GM21360 (cell line): ENCODE results near the gene DOLK.

Source experiments
- ATAC-seq: cut with Tn5 transposase; IDR thresholded peaks from one replicate; pipeline ENCODE4 v1.9.1; 2021; ENCODE audit warnings: mild to moderate bottlenecking, moderate library complexity; ENCODE audit not compliant: unreplicated experiment

Gene DOLK

DNA sequence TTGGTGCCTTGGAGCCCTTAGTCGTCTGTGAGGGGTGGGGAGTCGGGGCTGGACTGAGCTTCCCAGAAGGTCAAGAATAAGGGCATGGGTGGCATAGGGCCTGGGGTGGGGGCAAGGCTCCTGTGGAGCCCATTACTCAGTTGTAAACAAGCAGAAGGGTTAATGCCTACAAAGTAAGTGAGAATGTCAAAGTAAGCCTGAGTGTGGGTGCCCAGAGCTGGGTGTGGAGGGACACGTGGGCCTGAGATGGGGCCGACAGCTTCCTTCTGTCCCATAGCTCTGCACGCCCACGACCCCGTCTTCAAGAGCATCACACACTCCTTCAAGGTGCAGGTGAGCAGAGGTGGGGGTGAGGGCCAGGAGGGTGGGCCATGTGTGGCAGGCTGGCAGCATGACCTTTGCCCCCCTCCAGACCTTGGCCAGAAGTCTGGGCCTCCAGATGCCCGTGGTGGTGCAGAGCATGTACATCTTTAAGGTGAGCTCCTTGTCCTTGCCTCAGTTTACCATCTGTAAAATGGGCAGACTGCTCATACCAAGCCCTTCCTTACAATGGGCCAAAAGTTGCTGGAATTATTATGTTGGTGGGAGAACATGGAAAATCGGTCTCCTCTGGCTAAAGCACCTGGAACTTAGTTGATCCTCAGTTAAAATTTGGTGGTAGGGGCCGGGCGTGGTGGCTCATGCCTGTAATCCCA is 11.1 kb downstream of the DOLK start:
- ATAC-seq = no peak

DNA sequence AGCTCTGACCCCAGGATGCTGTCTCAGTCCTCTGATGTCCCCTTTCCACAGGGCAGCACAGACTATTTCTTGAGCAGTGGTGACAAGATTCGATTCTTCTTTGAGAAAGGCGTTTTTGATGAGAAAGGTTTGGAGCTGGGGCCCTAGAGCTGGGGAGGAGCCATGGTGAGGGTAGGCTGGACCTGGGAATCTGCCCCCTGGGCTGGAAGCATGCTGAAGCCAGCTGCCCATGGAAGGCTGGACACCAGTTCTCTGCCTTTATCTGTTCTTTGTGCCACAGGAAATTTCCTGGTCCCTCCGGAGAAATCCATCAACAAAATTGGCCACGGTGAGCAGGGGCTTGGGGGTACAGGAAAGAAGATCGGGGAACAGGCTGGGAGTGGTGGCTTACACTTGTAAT is 13.7 kb downstream of the DOLK start:
- no peak for ATAC-seq

DNA sequence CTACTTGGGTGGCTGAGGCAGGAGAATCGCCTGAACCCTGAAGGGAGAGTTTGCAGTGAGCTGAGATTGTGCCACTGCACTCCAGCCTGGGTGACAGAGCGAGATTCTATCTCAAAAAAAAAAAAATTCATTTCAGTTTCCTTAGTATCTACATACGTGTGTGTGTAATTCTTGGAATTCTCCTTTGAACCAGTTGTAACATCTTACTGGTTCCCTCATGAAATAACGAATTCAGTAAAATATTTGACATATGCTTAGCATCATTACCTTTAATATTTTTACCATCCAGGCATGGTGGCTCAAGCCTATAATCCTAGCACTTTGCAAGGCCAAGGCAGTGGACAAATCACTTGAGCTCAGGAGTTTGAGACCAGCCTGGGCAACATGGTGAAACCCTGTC is 17.8 kb downstream of the DOLK start:
- ATAC-seq = no peak

DNA sequence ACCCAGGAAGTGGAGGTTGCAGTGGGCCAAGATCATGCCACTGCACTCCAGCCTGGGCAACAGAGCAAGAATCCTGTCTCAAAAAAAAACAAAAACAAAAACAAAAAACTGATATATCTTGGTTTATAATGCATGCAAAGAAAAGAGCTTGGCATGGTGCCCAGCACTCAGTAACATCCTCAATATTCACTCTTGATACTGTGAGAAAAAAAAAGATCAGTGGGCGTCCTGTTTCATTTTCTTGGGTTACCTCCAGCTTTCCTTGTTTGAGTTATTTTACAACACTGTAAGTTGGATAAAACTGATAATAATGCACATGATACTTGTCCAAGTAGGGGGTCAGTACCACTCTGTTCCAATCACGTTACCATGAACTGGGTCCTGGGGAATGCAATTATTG is 18.8 kb downstream of the DOLK start:
- ATAC-seq = no peak

DNA sequence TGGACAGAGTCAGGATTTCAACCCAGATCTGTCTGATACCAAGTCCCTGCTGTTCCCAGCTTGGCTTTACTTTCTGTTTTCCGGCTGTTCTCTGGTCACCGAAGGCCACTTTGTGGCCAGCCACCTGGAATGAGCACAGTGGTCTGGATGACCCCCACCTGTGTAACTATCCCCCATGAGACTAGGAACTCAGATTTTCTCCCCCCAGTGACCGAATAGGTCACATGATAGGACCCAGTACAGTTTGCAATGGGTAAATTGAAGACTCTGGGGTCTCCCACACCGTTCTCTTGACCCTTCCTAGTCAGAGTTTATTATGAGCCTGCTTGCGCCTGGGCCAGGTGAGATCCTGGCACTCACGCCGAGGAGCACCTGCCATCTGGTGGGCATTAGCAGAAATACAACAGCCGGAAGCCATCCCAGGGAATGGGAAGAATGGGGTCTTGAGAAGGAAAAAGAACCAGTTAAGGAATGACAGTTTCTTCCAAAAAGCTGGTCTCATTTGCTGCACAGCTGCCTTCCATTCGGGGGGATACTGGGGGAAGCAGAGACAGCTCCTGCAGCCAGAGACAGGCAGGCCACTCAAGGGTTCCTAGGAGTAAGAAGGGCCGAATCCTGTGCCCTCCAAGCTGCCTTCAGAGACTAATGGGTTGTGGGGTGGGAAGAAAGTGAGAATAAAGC is 19.5 kb downstream of the DOLK start:
- no peak for ATAC-seq

DNA sequence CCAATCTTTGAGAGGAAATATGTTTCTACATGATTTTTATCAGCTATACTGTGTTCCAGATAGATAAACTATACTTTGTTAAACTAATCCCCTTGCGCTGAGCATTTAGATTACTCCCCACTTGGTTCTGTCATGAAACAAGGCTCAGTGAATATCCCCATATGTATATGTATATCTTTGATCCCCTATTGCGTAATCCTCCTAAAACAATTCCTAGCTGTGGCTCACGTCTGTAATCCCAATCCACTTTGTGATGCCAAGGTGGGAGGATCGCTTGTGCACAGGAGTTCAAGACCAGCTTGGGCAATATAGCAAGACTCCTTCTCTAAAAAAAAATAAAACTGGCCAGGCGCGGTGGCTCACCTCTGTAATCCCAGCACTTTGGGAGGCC is 23.9 kb downstream of the DOLK start:
- ATAC-seq = no peak

DNA sequence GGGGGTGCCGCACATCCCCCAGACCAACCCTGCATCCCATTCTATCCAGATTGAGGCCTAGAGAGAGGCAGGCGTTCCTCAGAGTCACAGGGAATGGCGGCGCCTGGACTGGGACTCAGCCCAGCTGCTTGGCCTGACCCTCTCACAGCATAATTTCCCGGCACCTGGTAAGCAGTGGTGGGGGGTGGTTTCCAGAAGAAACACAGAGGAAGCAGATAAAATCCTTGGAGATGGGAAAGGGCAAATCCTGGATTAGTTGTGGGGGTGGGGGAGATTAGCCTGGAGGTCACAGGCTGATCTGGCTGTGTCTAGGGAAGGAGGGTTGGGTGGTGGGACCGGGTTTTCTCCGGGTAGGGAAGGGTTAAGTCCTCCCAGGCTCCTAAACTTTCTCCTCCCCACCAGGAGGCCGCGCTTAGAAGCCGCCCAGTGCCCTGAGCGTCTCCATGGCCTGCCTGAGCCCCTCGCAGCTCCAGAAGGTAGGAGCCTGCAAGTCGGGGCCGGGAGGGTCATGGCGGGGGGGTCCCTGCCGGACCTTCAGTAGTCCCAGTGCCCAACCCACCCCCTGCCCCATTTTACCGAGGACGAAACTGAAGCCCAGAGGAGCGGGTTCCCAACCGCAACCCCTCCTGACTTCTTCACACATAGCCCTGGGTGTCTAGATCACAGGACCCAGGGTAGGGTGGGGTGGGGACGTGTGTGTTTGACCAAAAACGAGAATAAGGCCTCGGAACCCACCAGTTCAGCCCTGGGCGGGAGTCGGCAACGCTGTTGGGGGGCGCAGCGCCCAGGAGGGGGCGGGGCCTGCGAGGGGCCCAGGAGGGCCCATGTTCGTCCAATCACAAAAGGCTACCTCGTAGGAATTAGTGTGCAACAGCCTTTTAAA is 25.3 kb downstream of the DOLK start:
- ATAC-seq = no peak

DNA sequence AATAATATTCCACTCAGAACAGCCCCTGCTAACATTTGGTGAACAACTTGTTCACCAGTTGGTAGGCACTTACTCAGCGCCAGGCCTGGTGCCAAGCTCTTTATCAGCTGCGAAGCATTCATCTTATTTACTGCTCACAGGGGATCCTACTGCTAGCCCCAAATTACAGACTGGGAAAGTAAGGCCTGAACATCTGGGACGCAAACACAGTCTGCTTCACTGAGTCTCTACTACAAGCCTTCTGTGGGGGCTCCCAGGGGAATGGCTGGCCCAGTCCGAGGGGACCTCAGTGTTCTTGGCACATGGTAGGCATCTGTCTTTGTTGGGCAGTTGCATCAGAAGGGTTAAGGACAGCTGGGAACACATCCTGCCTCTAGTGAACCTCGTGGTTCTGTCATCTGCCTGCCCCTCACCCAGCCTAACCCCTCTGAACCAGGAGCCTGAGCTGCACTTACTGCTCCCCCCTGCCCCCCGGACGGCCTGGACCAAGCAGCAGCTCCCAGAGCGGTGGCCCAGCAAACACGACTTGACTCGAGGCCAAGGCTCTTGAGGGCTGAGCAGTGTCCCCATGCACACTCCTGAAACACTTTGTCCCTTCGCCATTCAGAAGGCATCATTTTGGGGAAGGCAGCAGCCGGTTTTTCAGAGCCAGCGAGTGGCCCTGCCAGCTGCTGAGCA is 26.9 kb downstream of the DOLK start, which contains the start of gene PHYHD1:
PHYHD1 (plus strand) TSS at position 602 of the 678 bp plus-strand sequence. CDS start 1,342 bp downstream, outside the sequence.
- no peak for ATAC-seq

DNA sequence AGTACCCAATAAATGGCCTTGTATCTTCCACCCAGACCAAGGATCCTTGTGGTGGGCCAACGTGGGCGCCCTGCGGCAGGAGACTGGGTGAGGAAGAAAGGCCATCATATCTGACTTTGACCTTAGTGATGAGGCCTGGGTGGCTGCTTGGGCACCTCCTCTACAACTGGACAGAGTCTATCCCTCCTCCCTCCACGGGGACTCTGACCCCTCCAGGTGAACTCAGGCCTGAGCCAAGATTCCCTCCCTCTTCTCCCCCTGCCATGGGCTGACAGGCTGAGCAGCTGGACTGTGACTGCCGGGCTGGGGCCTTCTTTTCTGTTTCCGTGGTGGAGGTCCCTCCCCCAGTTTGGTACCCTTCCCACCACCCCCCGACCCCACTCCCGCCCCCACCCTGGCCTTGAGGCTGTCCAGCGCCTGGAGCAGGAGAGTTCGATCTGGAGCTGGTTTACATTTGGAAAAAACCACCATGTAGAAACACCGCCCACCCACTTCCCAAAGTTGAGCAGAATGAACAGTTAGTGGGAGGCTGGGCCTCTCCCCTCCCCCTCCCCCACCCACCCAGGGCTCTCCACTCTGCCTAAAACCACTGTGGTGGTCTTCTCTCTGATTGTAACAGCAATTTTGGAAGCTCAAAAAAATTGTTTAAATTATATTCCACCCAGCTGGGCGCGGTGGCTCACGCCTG is 27.9 kb downstream of the DOLK start:
- no peak for ATAC-seq

DNA sequence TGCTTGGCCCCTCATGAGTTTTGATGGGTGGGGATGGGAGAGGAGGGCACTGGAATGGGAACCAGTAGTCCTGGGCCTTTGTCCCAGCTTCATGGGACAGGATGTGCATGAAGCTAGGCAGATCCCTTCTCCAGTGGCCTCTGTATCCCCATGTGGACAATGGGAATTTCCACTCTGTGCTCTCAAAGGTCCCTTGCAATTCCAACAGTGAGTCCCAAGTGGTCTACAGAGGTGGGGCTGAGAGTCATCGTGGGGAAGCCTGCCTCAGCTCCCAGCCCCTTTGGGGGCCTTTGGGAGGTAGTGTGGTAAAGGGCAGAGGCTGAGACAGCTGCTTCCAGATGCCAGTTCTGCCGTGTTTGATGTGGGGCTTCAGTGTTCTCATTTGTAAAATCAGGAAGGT is 28.5 kb downstream of the DOLK start:
- no peak for ATAC-seq

DNA sequence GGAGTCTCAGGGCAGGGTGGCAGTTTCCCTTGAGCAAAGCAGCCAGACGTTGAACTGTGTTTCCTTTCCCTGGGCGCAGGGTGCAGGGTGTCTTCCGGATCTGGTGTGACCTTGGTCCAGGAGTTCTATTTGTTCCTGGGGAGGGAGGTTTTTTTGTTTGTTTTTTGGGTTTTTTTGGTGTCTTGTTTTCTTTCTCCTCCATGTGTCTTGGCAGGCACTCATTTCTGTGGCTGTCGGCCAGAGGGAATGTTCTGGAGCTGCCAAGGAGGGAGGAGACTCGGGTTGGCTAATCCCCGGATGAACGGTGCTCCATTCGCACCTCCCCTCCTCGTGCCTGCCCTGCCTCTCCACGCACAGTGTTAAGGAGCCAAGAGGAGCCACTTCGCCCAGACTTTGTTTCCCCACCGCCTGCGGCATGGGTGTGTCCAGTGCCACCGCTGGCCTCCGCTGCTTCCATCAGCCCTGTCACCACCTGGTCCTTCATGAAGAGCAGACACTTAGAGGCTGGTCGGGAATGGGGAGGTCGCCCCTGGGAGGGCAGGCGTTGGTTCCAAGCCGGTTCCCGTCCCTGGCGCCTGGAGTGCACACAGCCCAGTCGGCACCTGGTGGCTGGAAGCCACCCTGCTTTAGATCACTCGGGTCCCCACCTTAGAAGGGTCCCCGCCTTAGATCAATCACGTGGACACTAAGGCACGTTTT is 30.1 kb downstream of the DOLK start:
- no peak for ATAC-seq

DNA sequence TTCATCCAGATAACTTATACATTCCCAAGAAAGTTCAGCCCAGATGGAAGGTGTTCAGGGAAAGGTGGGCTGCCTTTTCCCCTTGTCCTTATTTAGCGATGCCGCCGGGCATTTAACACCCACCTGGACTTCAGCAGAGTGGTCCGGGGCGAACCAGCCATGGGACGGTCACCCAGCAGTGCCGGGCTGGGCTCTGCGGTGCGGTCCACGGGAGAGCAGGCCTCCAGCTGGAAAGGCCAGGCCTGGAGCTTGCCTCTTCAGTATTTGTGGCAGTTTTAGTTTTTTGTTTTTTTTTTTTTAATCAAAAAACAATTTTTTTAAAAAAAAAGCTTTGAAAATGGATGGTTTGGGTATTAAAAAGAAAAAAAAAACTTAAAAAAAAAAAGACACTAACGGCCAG is 30.7 kb downstream of the DOLK start:
- ATAC-seq = no peak

DNA sequence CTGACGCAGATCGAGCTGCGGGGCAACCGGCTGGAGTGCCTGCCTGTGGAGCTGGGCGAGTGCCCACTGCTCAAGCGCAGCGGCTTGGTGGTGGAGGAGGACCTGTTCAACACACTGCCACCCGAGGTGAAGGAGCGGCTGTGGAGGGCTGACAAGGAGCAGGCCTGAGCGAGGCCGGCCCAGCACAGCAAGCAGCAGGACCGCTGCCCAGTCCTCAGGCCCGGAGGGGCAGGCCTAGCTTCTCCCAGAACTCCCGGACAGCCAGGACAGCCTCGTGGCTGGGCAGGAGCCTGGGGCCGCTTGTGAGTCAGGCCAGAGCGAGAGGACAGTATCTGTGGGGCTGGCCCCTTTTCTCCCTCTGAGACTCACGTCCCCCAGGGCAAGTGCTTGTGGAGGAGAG is 31.2 kb downstream of the DOLK start:
- no peak for ATAC-seq

DNA sequence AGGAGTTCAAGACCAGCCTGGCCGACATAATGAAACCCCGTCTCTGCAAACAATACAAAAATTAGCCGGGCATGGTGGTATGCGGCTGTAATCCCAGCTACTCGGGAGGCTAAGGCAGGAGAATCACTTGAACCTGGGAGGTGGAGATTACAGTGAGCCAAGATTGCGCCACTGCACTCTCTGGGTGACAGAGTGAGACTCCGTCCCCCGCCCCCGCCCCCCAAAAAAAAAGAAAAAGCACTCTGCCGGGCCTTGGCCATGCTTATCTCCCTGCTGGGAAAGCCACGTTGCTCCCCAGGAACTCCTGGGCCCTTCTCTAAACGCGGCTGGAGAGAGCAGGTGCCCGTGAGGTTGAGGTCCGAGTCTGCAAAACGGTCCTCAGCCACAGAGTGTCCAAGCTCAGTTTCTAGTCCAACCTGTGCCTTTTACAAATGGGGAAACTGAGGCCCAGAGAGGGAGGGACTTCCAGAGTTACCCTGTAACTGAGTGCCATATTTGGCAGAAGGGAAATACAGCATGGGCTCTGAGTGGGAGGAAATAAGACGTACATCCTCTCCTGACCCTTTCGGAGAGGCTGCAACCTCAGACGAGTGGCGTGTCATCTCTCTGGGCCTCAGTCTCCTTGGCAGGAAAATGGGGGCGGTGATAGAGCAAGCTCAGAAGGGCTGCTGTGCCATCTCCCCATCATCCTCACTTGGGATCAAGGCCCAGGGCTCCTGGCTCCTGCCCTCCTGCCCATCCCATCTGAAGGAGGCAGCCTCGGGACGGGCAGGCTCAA is 33.2 kb downstream of the DOLK start:
- ATAC-seq = no peak

DNA sequence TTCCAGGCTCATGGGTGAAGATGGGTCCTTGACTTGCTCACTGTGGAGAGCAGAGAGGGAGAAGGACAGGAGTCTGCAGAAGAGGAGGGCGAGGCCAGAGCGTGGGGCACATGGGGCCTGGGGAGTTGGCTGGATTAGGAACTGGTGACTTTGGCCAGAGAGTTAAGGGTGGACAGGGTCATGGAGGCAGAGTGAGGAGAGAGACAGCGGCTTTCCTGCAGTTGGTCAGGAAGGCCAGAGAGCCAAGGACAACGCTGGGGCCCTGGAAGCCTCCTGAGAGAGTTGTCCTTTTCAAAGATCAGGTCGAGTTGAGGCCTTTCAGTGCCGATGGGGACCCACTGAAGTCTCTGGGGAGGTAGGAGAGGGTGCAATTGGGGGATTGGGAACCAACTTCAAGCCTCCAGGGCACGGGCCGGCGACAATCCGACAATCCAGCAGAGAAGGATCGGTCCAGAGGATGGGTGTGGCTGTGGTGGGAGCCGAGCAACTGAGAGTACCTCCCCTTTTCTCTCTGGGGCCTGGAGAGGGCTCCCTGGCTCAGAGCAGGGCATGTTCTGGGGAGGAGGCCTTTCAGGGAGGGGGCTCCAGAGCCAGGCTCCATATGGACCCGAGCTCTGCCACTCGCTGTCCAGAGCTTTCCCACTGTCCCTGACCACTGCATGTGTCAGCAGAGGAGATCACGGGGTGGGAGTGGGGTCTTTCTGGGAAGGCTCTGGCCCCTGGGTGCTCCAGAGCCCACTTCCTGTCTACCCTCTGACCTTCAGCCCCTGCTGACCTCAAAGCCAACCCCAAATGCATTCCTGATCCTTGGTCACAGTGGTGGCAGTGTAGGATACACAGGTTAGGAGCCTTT is 34.1 kb downstream of the DOLK start:
- ATAC-seq = no peak

DNA sequence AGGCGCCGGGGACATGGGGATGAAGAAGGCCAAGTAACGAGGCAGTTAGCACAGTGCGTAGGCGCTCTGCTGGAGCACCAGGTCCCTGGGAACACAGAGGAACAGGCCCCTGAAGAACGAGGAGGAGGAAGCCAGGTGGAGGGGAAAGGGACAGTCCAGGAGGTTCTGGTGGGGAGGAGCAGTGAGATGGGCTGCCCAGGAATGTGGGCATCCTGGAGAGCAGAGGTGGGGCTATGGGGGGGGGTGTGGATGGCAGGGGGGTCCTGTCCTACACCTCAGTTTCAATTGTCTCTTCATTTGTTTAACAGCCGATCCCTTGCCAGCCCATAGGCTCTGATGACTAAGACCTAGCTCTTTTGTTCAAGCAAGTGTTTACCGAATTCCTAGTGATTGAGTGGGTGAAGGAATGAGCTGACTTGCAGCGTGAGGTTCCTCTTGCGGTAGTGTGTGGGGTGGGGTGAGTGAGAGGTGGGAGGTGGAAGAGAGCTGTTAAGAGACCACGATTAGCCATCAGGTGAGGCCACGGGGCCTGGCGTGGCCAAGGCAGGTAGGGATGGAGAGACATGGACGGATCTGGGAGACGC is 35.0 kb downstream of the DOLK start:
- no peak for ATAC-seq

DNA sequence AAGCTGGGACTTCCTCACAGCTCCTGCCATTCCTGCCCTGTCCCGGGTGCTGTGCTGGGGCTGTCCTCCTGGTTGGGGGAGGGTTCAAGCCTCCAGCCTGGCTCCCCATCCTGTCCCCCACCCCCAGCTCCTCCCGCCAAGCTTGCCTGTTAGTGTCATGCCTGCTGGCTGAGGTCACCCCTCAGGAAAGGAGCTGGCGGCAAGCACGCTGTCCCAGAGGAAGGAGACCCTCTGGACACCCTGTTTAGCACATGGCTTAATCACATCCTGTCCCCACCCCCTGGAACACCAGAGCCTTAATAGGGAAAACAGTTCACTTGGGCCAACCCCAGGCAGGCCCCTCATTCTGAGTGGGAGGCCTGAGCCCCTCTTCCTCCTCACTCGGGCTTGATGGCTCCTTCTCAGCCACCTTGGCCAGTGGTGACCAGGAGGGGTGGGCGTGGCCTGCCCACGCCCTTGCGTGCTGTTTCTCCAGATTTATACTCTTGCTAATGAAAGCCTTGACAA is 35.8 kb downstream of the DOLK start:
- no peak for ATAC-seq

DNA sequence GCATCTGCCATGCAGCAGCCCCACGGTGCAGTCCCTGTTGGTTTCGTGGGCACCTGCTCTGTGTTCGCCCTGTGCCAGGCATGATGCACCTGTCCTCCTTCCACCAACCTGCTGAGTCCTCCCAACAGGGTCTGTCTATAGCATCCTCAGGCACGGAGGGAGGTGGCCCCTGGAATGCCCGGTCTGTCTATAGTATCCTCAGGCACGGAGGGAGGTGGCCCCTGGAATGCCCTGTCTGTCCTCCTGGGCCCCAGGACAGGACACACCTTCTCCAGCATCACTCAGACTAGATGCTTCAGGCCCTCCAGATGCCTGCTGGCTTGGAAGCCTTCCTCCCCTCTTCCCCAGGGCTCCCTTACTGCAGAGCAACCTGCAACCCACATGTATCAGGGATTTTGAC is 36.5 kb downstream of the DOLK start:
- no peak for ATAC-seq
